GM19452 (cell line): ENCODE measurements around the gene ELP4.
A peak's percentile ranks its signal among the peaks of the same experiment; 100 is the strongest.

Source experiments
- ATAC-seq: cut with Tn5 transposase; IDR thresholded peaks from one replicate; pipeline ENCODE4 v1.9.1; 2021; ENCODE audit not compliant: unreplicated experiment

ELP4 gene

GRCh38 chr11:31808721-31809540 lies 299.4 kb downstream of the ELP4 start:
- ATAC-seq = no peak

DNA sequence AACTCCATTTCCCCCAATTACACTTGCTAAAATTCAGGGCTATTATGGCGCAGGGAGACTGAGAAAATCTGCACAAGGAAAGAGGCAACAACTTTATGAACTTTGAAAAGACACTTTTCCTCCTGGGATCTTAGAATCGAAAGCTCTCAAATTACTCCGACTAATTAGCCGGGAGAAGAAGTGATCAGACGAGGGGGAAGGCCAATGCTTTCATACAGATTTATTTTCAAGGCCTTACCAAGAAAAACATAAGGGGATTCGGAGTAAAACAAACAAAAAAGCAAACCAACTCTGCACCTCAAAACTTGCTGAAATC lies 299.9 kb downstream of the ELP4 start:
- ATAC-seq = no peak

GRCh38 chr11:31809857-31810778 lies 300.6 kb downstream of the ELP4 start:
- ATAC-seq = no peak

DNA sequence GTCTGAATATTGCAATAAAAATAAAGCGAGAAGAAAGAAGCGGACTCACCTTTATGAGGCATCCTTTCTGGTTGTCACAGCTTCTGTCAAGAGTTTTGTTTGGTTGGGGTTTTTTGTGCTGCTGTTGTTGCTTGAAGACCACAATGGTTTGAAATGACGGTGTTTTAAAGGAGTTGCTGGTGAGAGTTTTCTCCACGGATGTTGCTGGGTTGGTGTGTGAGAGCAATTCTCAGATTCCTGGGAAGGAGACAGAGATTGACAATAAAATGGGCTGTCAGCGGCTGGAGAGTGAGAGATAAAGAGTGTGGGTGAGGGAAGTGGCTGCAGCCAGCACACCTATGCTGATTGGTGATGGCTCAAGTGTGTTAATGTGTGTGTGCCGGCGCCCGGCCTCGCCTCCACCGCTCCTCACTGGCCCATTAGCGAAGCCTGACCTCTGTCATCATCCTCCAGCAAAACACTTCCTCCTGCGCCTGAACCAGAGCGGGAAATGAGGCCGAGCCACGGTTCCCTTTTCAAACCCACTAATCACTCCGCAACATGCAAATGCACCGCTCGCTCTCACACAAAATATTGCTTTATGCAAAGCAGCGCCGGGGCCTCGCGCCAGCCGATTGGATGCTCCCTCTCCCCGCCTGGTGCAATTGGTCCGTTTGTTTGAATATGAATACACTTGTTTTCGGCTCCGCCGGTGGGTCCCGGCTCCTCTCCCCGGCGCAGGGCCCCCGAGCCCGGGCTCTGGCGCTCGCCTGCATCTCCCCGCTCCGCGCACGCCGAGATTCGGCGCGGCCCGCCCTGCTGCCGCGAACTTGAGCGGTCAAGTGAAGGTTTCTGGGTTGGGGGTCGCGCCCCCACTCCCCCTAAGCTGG lies 301.4 kb downstream of the ELP4 start, which contains the start of gene PAX6:
Gene PAX6, minus strand, starts transcription at position 544 of the 869 bp plus-strand sequence. CDS start 4,911 bp downstream, outside the sequence.
- peak; percentile 69 for ATAC-seq

- ATAC-seq = no peak
Measured at GRCh38 chr11:31812383-31813381, 303.1 kb downstream of the ELP4 start.

DNA sequence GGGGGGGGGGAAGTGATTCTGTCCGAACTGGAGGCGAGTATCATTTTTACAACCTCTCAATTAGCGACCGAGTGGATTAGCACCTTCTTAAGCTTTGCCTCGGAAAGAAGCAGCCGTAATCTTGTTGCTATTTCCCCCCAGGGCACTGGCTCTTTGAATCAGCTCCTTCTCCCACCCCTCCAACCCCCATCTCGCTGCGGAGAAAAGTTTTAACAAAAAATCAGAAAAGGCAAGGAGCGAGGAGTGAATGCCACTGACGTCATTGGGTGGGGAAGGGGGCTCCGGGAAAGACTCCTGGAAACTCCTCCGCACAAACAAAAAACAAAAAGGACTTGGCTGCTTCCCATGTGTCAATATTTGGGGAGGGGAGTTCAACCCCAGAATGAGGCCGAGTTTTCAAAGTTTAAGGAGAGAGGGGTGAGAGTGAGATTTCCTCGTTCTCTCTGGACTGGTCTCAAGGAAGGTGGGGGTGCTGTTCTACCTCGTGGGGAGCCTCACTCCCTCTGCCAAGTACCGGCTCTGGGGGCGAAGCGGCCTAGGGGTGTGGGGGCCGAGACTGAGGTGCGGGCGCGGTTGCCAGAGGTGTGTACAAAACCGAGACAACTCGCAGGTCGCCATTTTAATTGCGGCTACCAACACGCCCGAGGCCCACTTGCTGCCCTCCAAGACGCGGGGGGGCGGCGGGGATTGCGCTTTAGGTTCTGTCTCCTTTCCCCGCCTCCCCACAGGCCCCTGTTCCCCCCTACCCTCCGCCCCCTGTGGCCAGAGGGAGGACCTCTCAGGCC lies 304.0 kb downstream of the ELP4 start:
- ATAC-seq = no peak

DNA sequence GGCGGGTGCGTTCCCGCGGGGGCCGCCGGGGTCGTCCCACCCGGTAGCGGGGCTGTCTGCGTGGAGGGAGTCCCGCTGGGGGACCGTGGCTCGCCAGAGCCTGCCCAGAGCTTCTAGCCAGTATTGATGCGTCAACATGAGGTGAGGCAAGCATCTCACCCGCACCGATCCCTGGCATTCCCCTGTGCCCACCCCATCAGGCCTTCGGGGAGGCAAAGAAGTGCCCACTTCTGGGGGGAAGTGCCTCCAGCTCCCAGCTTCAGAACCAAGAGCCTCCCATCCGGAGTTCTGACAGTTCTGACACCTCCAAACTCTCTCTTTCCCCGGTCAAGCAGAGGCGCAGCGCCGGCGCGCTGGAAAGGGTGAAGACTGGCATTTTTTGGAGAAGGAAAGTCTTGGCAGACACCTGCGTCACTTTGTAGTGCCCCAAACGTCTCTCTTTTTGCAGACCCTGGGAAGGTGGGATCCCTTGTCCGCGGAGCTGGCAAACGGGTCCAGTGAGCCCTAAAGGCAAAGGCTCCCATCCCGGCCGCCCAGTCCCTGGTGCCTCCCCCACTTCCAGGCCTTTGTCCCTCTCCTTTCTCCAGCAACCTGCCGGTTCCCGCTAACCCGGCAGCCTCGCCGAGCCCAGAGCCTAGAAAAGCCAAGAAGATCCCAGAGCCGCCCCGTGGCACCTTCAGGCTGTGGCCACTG lies 304.8 kb downstream of the ELP4 start:
- ATAC-seq = no peak

DNA sequence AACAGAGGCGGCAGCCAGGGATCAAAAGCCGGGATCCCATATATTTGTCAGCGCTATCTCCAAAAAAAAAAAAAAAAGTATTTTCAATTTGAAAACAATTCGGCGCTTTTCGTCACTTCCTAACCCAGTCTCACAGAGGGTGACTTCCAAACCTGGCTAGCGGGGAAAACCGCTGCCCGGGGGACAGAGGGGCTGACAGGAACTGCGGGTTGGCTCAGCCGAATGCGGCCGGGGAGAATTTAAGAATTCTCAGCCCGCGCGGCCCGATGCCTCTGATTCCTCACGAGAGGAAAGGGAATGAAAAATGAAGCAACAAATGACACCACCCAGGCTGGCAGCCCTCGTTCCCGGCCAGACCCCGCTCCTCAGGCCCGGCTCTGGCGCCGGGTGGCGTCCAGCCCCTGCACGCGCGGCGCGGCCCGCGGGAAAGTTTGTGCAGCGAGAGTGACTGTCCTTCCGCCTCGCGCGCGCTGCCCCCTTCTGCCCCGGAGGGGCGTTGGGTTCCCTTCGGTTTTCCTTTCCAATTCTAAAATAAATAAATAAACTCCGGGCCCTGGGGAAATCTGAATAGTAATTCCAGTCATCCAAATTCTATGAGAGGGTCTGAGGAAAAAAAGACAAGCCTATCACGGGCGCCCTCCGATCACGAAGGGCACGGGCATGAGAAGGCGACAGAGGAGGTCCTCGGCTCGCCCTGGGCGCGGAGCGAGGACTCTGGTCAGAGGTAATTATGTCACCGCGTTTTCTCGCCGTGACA lies 306.3 kb downstream of the ELP4 start:
- ATAC-seq = no peak

DNA sequence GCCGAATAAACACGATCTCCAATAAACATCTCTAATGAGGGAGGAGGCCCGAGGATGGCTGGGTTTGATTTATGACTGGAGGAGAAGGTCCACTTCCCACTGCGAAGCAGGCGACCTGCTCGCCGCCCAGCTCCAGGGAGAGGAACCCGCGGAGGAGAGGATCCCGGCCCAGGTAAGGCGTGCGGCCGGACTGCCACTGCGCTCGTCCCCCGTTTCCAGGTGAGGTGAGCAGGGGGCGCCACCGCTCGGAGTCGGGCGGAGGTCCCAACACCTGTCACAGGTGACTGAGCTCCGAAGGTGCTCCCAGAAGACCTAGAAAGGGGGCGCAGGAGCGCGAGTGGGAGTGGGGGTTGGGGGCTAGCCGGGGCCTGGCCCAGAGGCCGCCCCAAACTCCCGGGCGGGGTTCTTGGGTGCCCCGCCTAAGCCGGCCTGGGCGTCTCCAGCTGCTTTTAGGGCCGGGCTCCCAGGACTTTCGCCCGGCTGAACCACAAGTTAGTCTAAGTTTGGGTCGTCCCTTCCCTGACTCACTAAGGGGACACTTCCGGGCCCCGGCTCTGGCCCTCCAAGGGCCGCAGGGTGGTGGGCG lies 307.0 kb downstream of the ELP4 start:
- no peak for ATAC-seq

GRCh38 chr11:31817054-31817620 lies 307.6 kb downstream of the ELP4 start:
- ATAC-seq = no peak

- no peak for ATAC-seq
Measured at GRCh38 chr11:31817621-31818424, 308.3 kb downstream of the ELP4 start.

DNA sequence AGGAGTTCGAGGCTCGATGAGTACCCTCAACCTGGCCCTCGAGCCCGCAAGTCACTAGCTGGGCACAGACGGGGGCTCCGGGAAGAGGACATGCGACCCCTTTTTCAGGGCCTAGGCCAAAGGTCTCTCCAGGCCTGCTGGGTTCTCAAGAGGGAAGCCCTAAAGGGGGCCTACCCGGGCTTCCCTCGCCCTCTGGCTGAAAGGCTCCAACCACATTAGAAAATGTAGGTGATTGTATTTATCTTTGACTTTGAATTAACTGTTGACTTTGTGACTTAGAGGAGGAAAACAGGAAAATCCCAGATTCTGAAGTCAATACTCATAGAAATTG lies 308.8 kb downstream of the ELP4 start:
- ATAC-seq = no peak

- ATAC-seq = no peak
Measured at GRCh38 chr11:31818874-31819331, 309.3 kb downstream of the ELP4 start.

DNA sequence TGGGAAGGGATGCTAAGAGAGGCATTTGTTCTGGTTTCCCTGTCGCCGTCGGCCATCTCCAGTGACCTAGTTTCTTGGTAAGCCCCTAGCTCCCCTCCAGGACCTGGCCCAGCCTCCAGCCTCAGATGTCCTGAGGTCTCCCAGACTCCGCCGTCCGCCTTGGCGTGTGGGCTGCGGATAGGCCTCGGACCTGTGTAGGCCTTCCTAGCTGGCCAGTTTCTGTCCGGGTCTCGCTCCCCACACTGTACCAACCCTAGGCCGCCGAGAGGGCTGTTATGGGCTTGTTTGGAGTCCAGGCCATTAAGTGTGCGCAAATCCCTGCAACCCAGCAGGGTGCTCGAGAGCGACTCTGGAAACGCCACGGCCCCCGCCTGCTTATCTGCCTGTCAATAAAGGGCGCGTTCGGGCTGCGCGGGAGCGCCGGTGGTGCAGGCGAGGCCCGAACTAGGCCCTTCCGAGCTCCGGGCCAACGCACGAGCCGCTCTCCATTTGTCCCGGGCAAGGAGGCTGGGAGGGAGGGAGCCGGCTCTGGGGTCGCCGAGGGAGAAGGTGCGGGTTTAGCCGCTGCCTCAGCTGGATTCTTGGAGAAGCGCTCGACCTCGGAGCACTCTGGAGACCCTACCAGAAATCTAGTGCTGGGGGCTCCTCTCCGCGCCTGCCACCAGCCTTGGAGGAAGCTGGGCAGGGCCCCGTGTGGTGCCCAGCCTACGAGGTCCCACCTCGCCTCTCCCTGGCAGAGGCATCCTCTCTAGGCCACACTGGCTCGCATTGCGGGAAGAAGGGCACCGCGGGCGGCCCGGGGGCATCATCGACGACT lies 310.3 kb downstream of the ELP4 start:
- no peak for ATAC-seq

GRCh38 chr11:31820438-31820818 lies 310.9 kb downstream of the ELP4 start:
- no peak for ATAC-seq
